ENCODE data around the gene EDAR. TPM values are rescaled to one million over a fixed set of nuclear protein-coding genes. Genes with fewer than 3 reads are reported as not detected.

Gene EDAR
- total RNA-seq, 1 donor from 2014 or later, result 1.0 TPM

GRCh38 chr2:108870069-108870644 lies 118.9 kb downstream of the EDAR start:
- no peak for DNase-seq (ENCODE audit: low read depth)
- no peaks in the 10 kb centered on the region for H3K36me3 ChIP-seq (ENCODE audit: control insufficient read depth, insufficient read depth, low read length)
- no peak overlapping the region for H3K4me3 ChIP-seq (ENCODE audit: low read depth, low read length)
- no peaks in the 10 kb centered on the region for H3K27me3 ChIP-seq (ENCODE audit: control insufficient read depth, insufficient read depth, low read length)
- TF ChIP-seq CTCF (IDR thresholded peaks at IDR 0.05; ENCODE audit: insufficient read depth, low read length, poor library complexity, severe bottlenecking), result no peak

GRCh38 chr2:108869542-108869941 lies 119.5 kb downstream of the EDAR start:
- H3K36me3 ChIP-seq (ENCODE audit: control insufficient read depth, insufficient read depth, low read length), result no peaks in the 10 kb centered on the region
- no peak overlapping the region for H3K4me3 ChIP-seq (ENCODE audit: low read depth, low read length)
- no peaks in the 10 kb centered on the region for H3K27me3 ChIP-seq (ENCODE audit: control insufficient read depth, insufficient read depth, low read length)
- TF ChIP-seq CTCF (IDR thresholded peaks at IDR 0.05; ENCODE audit: insufficient read depth, low read length, poor library complexity, severe bottlenecking), result no peak
- DNase-seq (ENCODE audit: low read depth), result no peak

GRCh38 chr2:108868911-108869310 lies 120.1 kb downstream of the EDAR start:
- Histone ChIP-seq H3K27me3 (ENCODE audit: control insufficient read depth, insufficient read depth, low read length) (no peaks in the 10 kb centered on the region), H3K36me3 (ENCODE audit: control insufficient read depth, insufficient read depth, low read length) (no peaks in the 10 kb centered on the region), H3K4me3 (ENCODE audit: low read depth, low read length) (no peak overlapping the region)
- TF ChIP-seq CTCF (IDR thresholded peaks at IDR 0.05; ENCODE audit: insufficient read depth, low read length, poor library complexity, severe bottlenecking), result no peak
- no peak for DNase-seq (ENCODE audit: low read depth)

- no peak for DNase-seq (ENCODE audit: low read depth)
- no peaks in the 10 kb centered on the region for H3K27me3 ChIP-seq (ENCODE audit: control insufficient read depth, insufficient read depth, low read length)
- TF ChIP-seq CTCF (IDR thresholded peaks at IDR 0.05; ENCODE audit: insufficient read depth, low read length, poor library complexity, severe bottlenecking), result no peak
- H3K4me3 ChIP-seq (ENCODE audit: low read depth, low read length), result no peak overlapping the region
- no peaks in the 10 kb centered on the region for H3K36me3 ChIP-seq (ENCODE audit: control insufficient read depth, insufficient read depth, low read length)
Observed at GRCh38 chr2:108866041-108866440, 123.0 kb downstream of the EDAR start.

GRCh38 chr2:108858894-108859293 lies 130.1 kb downstream of the EDAR start:
- Histone ChIP-seq H3K27me3 (ENCODE audit: control insufficient read depth, insufficient read depth, low read length) (no peaks in the 10 kb centered on the region), H3K36me3 (ENCODE audit: control insufficient read depth, insufficient read depth, low read length) (no peaks in the 10 kb centered on the region), H3K4me3 (ENCODE audit: low read depth, low read length) (no peak overlapping the region)
- no peak for DNase-seq (ENCODE audit: low read depth)
- TF ChIP-seq CTCF (IDR thresholded peaks at IDR 0.05; ENCODE audit: insufficient read depth, low read length, poor library complexity, severe bottlenecking), result no peak

- H3K27me3 ChIP-seq (ENCODE audit: control insufficient read depth, insufficient read depth, low read length), result no peaks in the 10 kb centered on the region
- peak; percentile 22 for TF ChIP-seq CTCF (IDR thresholded peaks at IDR 0.05; ENCODE audit: insufficient read depth, low read length, poor library complexity, severe bottlenecking)
- DNase-seq (ENCODE audit: low read depth), result no peak
- H3K4me3 ChIP-seq (ENCODE audit: low read depth, low read length), result no peak overlapping the region
- no peaks in the 10 kb centered on the region for H3K36me3 ChIP-seq (ENCODE audit: control insufficient read depth, insufficient read depth, low read length)
Observed at GRCh38 chr2:108855194-108855593, 133.8 kb downstream of the EDAR start.
